ENCODE results near the gene MS4A7.

MS4A7 gene

GRCh38 chr11:60378354-60378753 lies at the start of gene MS4A7:
Gene MS4A7 (plus strand): TSS chr11:60378532. CDS start chr11:60383142, 4,610 bp downstream.
- Histone ChIP-seq H3K27ac (no peak within 1 kb of the TSS), H3K4me3 (ENCODE audit: low read depth, low read length) (no peak within 1 kb of the TSS), H3K27me3 (replicated peaks) (no peaks in the 10 kb centered on the region), H3K36me3 (replicated peaks) (no peaks in the 10 kb centered on the region)
- in situ Hi-C loops (cut with HindIII; ENCODE audit: low pct_ligation_motif_present, low sequenced_read_pairs): no loop called here
- DNase-seq: no peak
- TF ChIP-seq CTCF (IDR thresholded peaks at IDR 0.05; ENCODE audit: low read depth, low read length, missing control alignments): no peak

GRCh38 chr11:60332846-60333245 lies 45.5 kb upstream of the MS4A7 start:
- in situ Hi-C loops (cut with HindIII; ENCODE audit: low pct_ligation_motif_present, low sequenced_read_pairs): no loop called here
- DNase-seq: no peak
- TF ChIP-seq CTCF (IDR thresholded peaks at IDR 0.05; ENCODE audit: low read depth, low read length, missing control alignments): no peak
- no peak overlapping the region for H3K27ac ChIP-seq
- H3K27me3 ChIP-seq (replicated peaks): no peaks in the 10 kb centered on the region
- no peak overlapping the region for H3K4me3 ChIP-seq (ENCODE audit: low read depth, low read length)
- no peaks in the 10 kb centered on the region for H3K36me3 ChIP-seq (replicated peaks)

- Histone ChIP-seq H3K27ac (no peak overlapping the region), H3K4me3 (ENCODE audit: low read depth, low read length) (no peak overlapping the region), H3K36me3 (replicated peaks) (no peaks in the 10 kb centered on the region), H3K27me3 (replicated peaks) (no peaks in the 10 kb centered on the region)
- in situ Hi-C loops (cut with HindIII; ENCODE audit: low pct_ligation_motif_present, low sequenced_read_pairs): no loop called here
- peak; percentile 74 for TF ChIP-seq CTCF (IDR thresholded peaks at IDR 0.05; ENCODE audit: low read depth, low read length, missing control alignments)
- DNase-seq: peak; percentile 78
Observed at GRCh38 chr11:60334005-60334620, 44.2 kb upstream of the MS4A7 start.

- no peak overlapping the region for H3K4me3 ChIP-seq (ENCODE audit: low read depth, low read length)
- no peak overlapping the region for H3K27ac ChIP-seq
- no peak for DNase-seq
- H3K36me3 ChIP-seq (replicated peaks): no peaks in the 10 kb centered on the region
- no peak for TF ChIP-seq CTCF (IDR thresholded peaks at IDR 0.05; ENCODE audit: low read depth, low read length, missing control alignments)
- in situ Hi-C loops (cut with HindIII; ENCODE audit: low pct_ligation_motif_present, low sequenced_read_pairs): no loop called here
- no peaks in the 10 kb centered on the region for H3K27me3 ChIP-seq (replicated peaks)
Observed at GRCh38 chr11:60336767-60337391, 41.5 kb upstream of the MS4A7 start.

- Histone ChIP-seq H3K27me3 (replicated peaks) (no peaks in the 10 kb centered on the region), H3K27ac (no peak overlapping the region), H3K36me3 (replicated peaks) (no peaks in the 10 kb centered on the region), H3K4me3 (ENCODE audit: low read depth, low read length) (no peak overlapping the region)
- no peak for TF ChIP-seq CTCF (IDR thresholded peaks at IDR 0.05; ENCODE audit: low read depth, low read length, missing control alignments)
- in situ Hi-C loops (cut with HindIII; ENCODE audit: low pct_ligation_motif_present, low sequenced_read_pairs): no loop called here
- no peak for DNase-seq
Observed at GRCh38 chr11:60338053-60338452, 40.3 kb upstream of the MS4A7 start.

- no peaks in the 10 kb centered on the region for H3K36me3 ChIP-seq (replicated peaks)
- no peak for TF ChIP-seq CTCF (IDR thresholded peaks at IDR 0.05; ENCODE audit: low read depth, low read length, missing control alignments)
- H3K27ac ChIP-seq: no peak overlapping the region
- DNase-seq: no peak
- H3K4me3 ChIP-seq (ENCODE audit: low read depth, low read length): no peak overlapping the region
- H3K27me3 ChIP-seq (replicated peaks): no peaks in the 10 kb centered on the region
- in situ Hi-C loops (cut with HindIII; ENCODE audit: low pct_ligation_motif_present, low sequenced_read_pairs): no loop called here
Observed at GRCh38 chr11:60339356-60339755, 39.0 kb upstream of the MS4A7 start.

All from brain microvascular endothelial cell (primary cell).